Globus pallidus (tissue), 1 donor: ENCODE data around the gene GNAI3.
A peak's percentile ranks its signal among the peaks of the same experiment; 100 is the strongest.

Experiments used
- DNase-seq: peaks from one replicate; pipeline ENCODE4 v3.0.0-alpha.2; 2015; ENCODE audit warnings: low spot score

The GNAI3 gene

DNA sequence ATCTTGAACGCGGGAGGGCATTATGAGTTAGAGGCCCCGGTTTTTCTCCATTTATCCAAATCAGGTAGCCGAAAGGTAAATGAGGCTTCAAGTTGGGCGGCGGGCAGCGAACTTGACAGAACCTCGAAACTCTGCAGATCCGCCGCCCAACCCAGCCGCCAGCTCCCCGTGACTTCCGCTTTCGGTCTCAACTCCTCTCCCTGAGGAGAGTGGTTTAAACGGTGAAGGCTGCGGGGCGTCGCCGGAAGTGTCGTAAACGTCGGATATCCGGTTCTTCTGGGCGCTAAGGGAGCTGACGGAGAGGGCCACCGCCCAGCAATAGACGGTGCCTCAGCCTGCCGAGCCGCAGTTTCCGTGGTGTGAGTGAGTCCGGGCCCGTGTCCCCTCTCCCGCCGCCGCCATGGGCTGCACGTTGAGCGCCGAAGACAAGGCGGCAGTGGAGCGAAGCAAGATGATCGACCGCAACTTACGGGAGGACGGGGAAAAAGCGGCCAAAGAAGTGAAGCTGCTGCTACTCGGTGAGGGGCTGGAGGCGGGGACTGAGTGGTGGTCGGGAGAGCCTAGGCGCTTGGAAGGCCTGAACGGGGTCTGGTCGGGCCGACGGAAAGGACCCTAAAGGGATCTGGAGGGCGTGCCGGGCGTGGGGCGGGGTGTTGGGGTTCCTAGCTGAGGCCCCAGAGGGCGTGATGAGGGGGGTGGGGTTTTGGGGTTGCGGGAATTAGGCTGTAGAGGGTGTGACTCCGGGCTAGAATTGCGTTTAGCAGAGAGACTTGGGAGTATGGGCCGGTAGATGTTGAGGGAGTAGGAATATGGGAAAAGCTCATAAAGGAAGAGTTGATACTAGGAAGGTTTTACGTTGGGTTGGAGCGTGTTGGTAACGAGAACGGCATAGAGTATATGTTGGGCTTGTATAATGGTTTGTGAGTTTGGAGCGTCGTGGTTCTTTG lies at the start of gene GNAI3:
GNAI3 (plus strand) TSS at position 295 of the 947 bp plus-strand sequence; CDS start at position 401, 106 bp downstream.
- peak; percentile 97 for DNase-seq

DNA sequence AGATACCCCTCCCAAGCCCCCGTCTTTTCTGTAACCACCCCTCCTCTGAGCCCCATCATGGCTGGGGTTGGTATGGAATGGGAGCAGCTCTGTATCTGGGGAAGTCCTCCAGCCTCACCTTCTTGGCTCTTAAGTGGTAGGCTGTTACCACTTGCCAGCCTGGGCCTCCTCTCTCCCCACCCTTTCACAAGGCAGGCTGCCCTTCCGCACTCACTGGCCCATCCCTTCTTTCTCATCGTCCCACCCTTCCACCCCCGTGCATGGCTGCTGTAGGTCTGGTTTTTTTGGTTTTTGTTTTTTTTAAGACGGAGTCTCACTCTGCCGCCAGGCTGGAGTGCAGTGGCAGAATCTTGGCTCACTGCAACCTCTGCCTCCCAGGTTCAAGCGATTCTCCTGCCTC lies 49.3 kb upstream of the GNAI3 start:
- DNase-seq = no peak

DNA sequence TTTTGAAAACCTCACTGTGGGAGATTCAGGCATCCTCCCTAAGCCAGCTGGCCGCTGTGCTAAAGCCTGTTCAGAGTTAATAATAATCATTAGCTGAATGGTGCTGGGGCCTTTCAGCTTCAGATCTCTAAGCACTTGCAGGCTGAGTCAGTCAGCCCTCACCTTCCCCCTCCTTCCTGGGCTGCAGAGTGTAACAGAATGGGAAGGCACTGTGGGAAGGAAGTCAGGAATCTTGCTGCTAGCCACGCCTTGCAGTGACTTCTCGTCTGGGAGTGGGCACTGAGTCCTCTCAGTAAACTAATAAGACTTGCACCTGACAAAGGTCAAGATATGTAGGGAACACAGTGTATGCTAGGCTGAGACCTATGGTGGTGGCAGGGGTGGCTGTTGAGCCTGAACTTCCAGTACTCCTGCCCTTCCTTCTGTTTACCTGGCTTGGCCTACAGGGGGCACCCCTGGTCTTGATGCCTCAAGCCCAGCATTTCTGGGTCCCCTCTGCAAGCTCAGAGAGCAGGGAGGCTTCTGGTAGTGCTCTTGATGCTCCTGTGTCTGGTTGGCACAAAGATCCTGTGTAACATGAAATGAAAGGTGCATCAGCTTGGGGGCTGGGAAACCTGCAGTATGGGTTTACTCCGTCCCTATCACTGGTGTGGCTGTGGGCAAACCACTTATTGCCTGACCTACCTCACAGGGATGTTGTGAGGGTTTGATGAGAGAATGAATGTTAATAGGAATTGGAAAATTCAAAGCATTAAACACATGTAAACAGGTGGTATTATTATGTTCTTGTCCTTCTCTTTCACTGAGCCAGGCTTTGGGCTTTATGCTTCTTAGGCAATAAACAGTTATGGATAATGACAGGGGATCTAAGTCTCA lies 48.5 kb upstream of the GNAI3 start:
- peak; percentile 31 for DNase-seq

DNA sequence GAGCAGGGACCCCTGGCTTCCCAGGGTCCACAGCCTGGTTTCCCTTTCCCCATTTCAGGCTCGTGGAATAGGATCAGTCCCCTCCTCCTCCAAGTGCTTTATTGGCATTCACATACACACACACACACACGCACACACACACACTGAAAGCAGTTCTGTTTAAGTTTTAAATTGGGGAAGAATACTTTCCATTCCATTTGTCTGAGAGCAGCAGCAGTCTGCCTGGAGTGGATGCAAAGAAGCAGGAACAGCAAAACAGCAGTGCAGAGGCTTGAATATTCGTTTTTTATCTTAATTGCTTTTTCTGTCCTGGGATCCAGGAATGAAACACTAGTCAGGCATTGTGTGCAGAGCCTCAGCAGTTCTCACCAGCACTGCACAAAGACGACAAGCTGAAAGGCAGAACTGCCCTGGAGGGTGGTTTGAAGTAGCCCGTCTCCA lies 47.5 kb upstream of the GNAI3 start:
- no peak for DNase-seq

DNA sequence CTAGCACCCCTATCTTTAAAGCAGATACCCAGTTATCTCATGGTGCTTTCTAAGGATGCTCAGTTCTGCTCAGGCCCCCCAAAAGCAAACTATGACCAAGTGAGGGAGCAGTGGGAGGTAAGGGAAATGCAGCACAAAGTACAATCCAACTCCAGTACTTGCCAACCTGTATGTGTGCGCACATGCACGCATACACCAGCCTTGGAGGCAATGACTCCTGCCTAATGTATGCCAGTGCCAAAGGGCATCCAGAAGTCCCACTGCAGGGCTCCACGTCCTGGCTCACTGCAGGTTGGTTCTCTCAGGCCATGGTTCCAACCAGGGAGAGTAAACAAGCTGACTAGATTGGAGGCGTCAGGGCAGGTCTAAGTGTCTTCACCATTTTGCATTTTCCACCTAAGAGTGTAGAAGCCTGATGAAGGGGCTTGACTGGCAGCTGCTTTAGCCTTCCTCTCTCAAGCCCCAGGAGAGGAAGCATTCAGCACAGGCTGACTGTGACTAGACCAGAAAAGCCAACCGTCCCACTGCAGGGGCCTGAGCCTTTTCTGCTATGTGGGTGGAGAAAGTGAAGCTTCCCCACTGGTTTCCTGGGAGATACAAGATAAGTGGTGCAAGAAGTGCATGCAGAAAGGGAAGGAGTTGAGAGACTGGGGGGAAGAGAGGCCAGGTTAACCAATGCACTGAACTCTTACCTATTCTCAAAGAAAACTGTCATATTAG lies 46.6 kb upstream of the GNAI3 start:
- no peak for DNase-seq

DNA sequence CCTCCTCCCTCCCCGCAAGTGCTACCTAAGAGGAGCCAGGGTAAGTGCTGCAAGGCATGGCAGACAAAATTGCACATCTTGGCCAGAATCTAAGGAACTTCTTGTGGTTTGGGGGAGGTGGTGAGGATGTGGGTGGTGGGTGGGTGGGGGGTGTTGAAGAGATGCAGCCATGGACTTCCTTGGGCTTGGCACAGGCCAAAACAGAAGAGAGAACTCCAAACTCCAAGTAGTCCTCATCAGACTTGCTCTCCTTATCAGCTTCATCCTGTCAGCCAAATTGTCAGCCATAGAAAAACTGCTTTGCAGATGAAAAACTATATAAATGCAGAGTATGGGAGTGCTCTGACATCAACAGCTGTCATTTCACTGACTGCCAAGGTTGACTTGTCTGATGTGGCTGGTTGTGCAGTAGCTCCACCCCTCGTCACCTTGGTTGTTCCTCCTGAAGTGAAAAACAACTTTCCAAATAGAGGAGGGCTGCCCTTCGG lies 46.0 kb upstream of the GNAI3 start:
- DNase-seq = no peak

DNA sequence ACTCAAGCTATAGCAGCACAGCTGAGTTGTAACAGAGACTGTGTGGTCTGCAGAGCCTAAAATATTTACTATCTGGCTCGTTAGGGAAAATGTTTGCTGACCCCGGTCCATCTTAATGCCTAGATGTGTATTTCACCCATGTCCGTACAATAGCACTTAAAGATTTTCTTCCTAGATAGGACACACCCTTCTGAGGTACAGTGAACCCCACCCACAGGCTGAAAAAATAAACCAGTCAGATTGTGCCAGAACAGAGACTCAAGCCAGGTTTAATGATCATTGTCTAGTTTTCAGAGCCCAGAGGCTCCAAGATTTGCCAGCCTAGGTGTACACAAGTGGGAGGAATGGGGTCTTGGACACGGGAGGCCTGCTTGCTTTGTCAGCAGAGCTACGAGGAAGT lies 44.5 kb upstream of the GNAI3 start:
- DNase-seq = no peak

DNA sequence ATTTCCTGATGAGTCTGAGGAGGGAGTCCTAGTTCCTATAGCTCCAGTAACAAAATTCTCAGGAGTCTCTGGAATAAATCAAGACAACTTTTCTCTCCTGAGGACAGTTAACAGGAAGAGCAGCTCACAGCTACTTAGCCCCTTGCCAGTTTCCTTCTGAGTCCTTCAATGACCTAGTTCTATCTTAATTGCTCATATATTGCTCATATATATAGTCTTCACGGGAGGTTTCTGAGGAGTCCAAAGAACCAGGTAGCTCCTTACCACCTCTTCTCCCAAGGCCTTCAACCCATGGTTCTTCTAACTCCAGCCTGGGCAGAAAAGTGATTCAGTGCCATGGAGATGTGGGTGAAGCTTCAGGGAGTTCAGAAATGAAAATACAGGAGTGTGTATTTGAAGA lies 43.4 kb upstream of the GNAI3 start:
- no peak for DNase-seq

DNA sequence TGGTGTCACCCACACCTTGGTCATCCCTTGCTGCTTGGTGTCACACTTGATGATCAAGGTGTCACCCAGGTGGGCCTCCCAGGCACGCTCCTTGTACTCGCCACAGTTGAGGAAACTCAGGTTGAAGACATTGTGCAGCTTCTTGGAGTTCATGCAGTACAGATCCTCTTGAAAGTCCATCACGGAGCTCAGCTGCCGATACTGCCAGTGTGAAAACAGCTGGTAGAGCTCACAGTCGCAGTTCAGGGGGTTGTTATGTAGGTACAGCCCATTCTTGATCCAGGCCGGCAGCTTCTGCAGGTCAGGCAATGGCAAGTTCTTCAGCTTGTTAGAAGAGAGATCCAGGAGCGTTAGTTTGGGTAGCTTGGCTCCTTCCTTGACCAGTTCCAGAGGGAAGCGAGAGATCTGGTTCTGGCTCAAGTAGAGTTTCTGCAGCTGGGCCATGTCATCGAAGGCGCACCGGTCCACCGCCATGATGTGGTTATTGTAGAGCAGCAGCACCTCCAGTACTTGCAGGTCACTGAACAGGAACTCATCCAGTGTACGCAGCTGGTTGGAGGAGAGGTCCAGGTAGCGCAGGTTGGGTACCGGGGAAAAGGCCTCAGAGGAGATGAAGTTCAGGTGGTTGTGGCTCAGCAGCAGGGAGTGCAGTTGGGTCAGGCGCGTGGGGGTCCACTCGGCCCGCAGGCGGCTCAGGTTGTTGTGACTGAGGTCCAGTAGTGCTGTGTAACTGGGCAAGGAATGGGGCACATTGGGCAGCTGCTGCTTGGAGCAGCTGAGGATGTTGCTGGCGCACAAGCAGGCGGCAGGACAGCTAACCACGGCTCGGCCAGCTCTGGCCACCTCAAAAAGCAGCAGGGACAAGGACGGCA lies 40.2 kb upstream of the GNAI3 start:
- DNase-seq = no peak

DNA sequence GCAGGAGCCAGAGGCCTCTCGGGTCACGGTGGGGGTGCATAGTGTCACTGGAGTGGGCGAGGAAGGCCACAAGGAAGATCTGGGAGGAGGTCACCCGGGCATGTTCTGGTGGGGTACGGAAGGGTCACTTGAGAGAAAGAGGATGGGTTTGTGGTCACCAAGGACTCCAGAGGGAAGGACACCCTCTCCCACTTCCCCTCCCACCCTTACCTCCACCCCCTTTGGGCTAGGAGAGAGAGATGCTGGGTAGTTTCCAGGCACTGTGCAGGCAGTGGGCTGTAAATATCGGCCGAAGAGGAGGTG lies 39.6 kb upstream of the GNAI3 start:
- DNase-seq = no peak

DNA sequence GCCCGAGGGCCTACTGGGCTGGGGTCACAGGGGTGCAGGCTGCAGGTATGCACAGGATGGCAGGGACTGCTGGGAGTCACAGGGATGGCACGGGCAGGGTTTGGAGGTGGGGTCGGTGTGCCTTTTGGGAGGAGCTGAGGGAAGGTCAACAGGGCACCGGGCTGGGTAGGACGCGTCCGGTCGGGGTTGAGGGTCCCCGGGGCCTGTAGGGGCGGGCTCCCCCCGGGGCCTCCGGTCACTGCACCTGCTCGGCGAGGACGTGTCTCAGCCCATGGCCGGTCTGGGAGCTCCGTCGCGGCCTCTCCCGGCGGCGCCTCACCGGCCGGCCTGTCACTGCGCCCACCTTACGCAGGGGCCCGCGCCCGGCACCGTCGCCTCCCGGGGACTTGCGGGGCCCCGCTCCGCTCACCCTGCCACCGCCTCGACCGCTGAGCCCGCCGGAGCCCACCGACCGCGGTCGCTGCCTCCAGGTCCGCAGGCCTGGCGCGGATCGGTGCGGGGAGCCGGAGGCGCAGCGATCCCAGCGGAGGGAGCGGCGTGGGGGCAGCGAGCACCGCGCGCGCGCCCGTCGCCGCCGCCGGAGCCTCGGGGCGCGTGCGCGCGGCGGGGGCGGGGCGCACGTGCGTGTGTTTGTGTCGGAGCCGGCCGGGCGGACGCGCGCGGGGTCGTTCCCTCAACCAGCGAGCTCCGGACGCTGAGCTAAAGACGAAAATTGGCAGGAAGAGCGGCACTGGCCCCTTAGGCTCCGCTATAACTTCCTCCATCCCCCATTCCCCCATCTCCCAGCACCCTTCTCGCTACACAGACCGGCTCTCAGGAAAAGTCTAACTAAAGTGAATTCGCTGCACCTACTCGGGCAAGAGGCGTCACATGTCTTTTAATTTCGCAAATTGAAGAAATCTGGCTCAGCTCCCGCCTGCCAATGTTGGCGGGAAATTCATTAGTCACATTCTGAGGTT lies 39.0 kb upstream of the GNAI3 start, which contains the start of gene AMIGO1:
AMIGO1 (minus strand) TSS at position 552 of the 959 bp plus-strand sequence. CDS start 815 bp downstream, outside the sequence.
- no peak for DNase-seq

DNA sequence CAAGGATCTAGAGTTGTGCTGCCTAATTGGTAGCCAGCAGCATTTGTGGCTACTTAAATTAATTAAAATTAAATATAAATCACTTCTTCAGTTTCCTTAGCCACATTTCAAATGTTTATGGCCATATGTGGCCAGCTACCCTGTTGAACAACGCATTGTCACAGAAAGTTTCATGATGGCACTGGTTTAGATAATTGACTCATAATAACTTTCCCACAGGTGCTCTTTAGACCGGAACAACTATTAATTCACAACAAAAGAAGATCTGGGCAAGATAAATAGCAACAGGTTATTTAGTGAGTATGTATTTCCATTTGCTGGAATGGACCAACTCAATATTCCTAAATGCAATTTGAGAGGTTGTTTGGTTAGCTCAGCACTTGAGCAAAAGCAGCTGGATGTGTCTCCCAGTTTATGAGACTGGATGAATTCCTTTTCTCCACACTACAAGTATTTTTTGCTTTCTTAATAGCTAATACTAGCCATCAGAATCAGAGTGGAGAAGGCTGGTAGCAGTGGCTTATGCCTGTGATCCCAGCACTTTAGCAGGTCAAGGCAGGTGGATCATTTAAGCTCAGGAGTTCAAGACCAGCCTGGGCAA lies 35.2 kb upstream of the GNAI3 start:
- no peak for DNase-seq

DNA sequence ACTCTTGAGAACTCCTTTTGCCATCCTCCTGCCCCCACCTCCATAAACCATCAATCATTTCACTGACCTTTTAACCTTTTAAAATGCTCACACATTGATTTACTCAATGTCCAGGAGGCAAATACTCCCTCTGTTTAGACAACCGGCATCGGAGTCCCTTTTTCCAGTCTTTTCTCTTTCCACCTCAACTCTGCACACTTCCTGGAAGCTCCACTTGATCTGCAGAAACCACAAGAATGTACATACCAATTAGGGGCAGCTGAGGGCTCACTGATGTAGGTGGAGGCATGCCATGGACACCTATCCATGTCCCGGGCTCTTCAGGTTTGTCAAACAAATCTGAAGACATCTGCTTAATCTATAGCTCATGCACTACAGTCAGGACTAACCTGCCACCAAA lies 33.6 kb upstream of the GNAI3 start:
- no peak for DNase-seq

DNA sequence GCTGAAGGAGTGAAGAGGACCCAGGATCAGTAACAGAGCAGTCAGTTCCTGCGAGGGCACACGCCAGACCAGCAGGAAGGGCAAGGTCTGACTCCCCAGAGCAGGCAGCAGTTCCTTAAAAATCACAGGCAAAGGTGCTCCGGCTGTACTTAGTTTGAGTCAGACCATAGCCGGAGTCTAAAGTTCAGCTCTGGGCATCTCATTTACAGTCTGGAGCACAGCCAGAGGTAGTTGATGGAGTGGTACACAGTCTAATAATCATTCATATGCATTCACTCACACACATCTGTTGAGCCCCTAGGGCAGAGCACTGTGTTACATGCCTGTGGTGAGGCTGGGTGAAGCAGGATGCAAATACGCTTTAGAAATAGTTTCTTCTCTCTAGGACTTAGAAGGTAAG lies 31.5 kb upstream of the GNAI3 start:
- no peak for DNase-seq

DNA sequence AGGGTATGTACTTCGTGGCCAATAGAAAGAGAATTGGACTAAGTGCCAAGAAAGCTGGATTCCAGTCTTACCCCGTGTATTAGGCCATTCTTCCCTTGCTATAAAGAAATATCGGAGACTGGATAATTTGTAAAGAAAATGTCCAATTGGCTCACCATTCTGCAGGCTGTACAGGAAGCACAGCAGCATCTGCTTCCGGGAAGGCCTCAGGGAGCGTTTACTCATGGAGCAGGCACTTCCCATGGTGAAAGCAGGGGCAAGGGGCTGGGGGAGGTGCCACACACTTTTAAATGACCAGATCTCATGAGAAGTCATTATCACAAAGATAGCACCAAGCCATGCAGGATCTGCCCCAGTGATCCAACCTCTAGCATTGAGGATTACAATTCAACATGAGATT lies 31.1 kb upstream of the GNAI3 start:
- DNase-seq = no peak

DNA sequence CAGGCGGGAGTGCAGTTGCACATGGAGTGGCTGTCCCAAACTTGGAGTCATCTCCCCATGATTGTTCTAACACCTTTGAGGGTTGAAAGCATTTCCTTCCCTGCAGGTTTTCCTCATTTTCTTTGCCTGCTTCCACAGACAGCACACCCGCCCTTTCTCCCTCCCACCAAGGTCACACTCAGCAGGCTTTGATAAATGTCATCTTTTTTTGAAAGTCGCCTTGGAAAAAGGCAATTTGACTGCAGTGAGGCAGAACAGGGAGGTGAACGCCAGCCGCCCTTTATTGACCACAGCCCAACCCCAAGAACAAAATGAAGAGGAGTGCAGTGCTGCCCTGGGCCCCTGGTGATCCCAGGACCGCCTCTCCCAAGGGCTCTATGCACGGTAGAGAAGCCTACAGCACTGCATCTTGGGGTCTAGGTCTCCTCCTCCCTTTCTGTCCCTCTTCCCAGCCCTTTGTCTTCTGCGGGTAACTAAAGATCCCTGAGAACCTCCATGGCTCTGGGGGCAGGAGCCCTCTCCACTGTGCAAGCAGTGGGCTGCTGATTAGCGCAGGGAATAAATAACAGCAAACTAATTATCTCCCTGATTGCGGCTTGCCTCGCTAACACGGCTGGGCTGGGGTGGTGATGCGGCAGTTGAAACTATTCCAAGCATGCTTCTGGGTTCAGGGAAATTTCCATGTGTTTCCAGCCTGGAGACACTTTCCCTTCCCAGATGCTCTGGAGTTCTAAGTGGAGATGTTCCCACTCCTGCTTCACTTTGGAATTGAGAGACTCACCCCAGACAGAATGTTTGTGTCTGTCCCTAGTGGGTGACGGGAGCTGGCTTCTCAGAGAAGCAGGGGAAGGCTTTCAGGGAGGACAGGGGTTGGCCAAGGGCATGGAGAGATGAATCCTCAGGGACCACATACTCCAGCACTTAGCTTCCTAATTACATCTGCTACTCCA lies 27.1 kb upstream of the GNAI3 start:
- DNase-seq = no peak

DNA sequence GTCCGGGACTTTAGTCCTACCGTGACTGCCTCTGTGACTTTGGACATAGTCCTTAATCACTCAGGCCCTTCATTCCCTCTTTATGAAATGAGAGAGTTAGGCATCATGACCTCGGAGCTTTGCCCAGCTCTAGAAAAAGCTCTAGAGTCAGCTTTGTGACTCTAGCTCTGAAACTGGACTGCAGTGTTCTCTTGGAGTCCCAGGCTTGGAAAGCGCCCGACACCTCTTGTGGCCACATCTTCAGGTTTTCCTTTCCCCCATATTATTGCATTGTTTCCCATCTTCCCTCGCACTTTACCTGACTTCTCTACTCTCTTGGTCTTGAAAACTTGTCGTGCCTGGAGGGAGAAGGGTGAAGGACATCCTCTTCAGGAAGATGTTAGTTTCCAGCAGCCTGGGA lies 26.4 kb upstream of the GNAI3 start:
- no peak for DNase-seq

DNA sequence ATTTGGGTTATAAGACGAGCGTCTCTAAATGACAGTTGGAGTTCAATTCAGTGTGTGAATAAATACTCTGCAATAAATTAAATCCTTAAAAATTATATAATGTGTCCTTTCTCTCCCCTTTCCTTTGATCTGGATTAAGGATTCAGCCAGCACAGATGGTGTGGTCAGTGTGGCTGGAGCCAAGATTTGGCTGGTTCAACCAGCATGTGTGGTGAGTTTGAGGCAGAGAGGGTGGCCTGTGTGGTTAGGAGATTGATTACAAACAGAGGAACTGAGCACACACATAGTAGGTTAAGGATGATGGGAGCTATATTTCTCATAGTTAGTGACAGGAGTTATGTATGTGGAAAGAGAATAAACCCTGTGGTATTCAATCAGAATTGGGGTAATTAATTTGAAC lies 24.7 kb upstream of the GNAI3 start:
- DNase-seq = no peak
